Left lung (tissue), 10 donors: Measurements from ENCODE around the gene DOHH. TPM values are rescaled to one million over a fixed set of nuclear protein-coding genes. Genes with fewer than 3 reads are reported as not detected.
A peak's percentile ranks its signal among the peaks of the same experiment; 100 is the strongest.

Experiments
- ATAC-seq: fragments of 200-7000 bp; cut with Tn5 transposase; one replicate; pipeline ENCODE4 v1.9.1; 2020; ENCODE audit warnings: moderate library complexity
- DNase-seq, 4 donors: peaks; one replicate each; pipeline ENCODE4 v3.0.0-alpha.2; 2013 to 2020
- H3K27ac ChIP-seq, 2 donors: fragments of 200-600 bp; sonication (generic) in 1 of 2; one replicate each; pipeline versions ENCODE4 v1.5.0 to v1.8.0; 2020 to 2021
- H3K27me3 ChIP-seq, 2 donors: fragments of 200-600 bp; sonication (generic) in 1 of 2; one replicate each; pipeline versions ENCODE4 v1.5.0 to v1.8.0; 2020 to 2021
- H3K36me3 ChIP-seq, 2 donors: fragments of 200-600 bp; sonication (generic) in 1 of 2; one replicate each; pipeline versions ENCODE4 v1.5.0 to v1.8.0; 2020 to 2021
- H3K4me1 ChIP-seq, 2 donors: fragments of 200-600 bp; one replicate each; pipeline ENCODE4 v1.8.0; 2021
- H3K4me3 ChIP-seq, 2 donors: fragments of 200-600 bp; sonication (generic) in 1 of 2; one replicate each; pipeline versions ENCODE4 v1.5.0 to v1.8.0; 2020 to 2021; ENCODE audit warnings: mild to moderate bottlenecking in 1 of 2
- H3K9me3 ChIP-seq, 2 donors: fragments of 200-600 bp; sonication (generic) in 1 of 2; one replicate each; pipeline versions ENCODE4 v1.5.0 to v1.8.0; 2020 to 2021
- intact Hi-C, 2 donors: fragments of 100-400 bp; cut with DNase I; formaldehyde crosslinking; loops; one replicate each; pipeline versions ENCODE4 v1.11.2 to v1.14.2; 2022
- polyA plus RNA-seq, 6 donors: library from polyadenylated mRNA; unstranded; fragments of 120-200 nt; gene quantifications; one replicate each; pipeline ENCODE4 v1.2.1, GENCODE V29; 2013; ENCODE audit not compliant: insufficient read length in 6 of 6
- total RNA-seq, 2 donors: library from RNA; stranded (reverse); fragmentation: NEBNext Ultra II Directional; extraction: Animal tissue kit (Norgen Biotek cat#: 25700); gene quantifications; one replicate each; pipeline ENCODE4 v1.2.1, GENCODE V29; 2021
- TF ChIP-seq, protein P1 (sequence below), 2 donors: fragments of 200-600 bp; sonication (generic) in 1 of 2; IDR thresholded peaks; one replicate each; pipeline versions ENCODE4 v1.5.0 to v1.8.0; 2021; ENCODE audit warnings: antibody characterized with exemption in 2 of 2
- donor health status: DM: no; HTN: yes; CAD: no.
- donor health status: DM: no; HTN: no; CAD: no.

Gene DOHH
- total and polyA plus RNA-seq, 8 donors, result 5.8 to 14.1 (median 7.9) TPM

DNA sequence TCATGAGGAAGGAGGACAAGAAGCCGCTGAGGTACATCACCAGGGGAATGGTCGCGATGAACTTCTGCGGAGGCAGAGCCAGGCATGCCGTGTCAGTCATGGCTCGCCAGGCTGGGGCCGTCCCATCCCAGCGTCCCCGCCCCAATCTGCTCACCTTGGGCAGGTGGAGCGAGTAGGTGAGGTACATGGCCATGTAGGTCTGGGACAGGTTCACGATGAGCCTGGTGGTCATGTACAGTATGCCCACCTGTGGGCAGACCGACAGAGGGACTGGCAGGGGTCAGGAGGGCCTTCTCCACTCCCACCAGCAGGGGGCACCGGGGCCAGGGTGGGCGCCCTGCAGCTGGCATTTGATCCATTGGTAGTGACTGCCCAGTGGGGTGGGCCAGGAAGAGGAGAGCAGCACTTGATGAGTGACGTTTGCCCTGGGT is 46.8 kb upstream of the DOHH start:
- peaks cover 0 to 69% of the 10 kb centered on the region in 2 donors for H3K36me3 ChIP-seq
- H3K4me1 ChIP-seq, result peaks cover 0 to 24% of the 10 kb centered on the region in 2 donors
- intact Hi-C loops, result loop anchor here in 1 of 2 donors (10.0 kb wide), 1 partner anchor 67 kb away; no protein-coding TSS in a partner anchor
- no peak overlapping the region for H3K4me3 ChIP-seq
- no peak overlapping the region for H3K27ac ChIP-seq
- H3K27me3 ChIP-seq, result no peaks in the 10 kb centered on the region
- TF ChIP-seq, protein P1, sequence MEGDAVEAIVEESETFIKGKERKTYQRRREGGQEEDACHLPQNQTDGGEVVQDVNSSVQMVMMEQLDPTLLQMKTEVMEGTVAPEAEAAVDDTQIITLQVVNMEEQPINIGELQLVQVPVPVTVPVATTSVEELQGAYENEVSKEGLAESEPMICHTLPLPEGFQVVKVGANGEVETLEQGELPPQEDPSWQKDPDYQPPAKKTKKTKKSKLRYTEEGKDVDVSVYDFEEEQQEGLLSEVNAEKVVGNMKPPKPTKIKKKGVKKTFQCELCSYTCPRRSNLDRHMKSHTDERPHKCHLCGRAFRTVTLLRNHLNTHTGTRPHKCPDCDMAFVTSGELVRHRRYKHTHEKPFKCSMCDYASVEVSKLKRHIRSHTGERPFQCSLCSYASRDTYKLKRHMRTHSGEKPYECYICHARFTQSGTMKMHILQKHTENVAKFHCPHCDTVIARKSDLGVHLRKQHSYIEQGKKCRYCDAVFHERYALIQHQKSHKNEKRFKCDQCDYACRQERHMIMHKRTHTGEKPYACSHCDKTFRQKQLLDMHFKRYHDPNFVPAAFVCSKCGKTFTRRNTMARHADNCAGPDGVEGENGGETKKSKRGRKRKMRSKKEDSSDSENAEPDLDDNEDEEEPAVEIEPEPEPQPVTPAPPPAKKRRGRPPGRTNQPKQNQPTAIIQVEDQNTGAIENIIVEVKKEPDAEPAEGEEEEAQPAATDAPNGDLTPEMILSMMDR (IDR thresholded peaks at IDR 0.05), result peak in 1 of 2 donors; percentile 67
- ATAC-seq (no peak), DNase-seq (no peak)
- no peaks in the 10 kb centered on the region for H3K9me3 ChIP-seq

GRCh38 chr19:3546119-3546518 is 45.6 kb upstream of the DOHH start:
- DNase-seq, result no peak

DNA sequence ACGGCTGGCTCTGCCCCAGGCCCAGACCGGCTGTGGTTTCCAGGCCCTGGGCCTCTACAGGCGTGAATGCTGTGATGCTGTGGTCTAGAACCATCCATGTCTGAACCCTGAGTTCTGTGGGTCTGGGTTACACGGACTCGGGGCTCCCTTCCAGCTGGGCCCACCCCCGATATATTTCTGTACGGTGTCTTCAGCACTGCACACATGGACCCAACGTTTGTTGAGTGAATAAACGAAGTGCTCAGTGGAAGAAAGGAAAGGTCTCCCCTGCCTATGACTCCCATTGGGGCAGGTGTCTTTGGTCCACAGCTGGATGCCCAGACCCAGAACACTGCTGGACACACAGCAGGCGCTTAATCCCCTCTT is 45.2 kb upstream of the DOHH start:
- ATAC-seq, result no peak
- no peaks in the 10 kb centered on the region for H3K27me3 ChIP-seq
- no peak for DNase-seq
- peaks cover 0 to 67% of the 10 kb centered on the region in 2 donors for H3K36me3 ChIP-seq
- H3K4me3 ChIP-seq, result no peak overlapping the region
- H3K4me1 ChIP-seq, result peaks cover 0 to 22% of the 10 kb centered on the region in 2 donors
- H3K27ac ChIP-seq, result no peak overlapping the region
- TF ChIP-seq, protein P1 (IDR thresholded peaks at IDR 0.05), result no peak
- intact Hi-C loops, result loop anchor here in 1 of 2 donors (10.0 kb wide), 1 partner anchor 69 kb away; no protein-coding TSS in a partner anchor
- H3K9me3 ChIP-seq, result no peaks in the 10 kb centered on the region

More at GRCh38 chr19:3546119-3546518, 45.6 kb upstream of the DOHH start:
- intact Hi-C loops, result loop anchor here in 1 of 2 donors (10.0 kb wide), 1 partner anchor 69 kb away; no protein-coding TSS in a partner anchor
- H3K27ac ChIP-seq, result no peak overlapping the region
- H3K4me1 ChIP-seq, result peaks cover 0 to 22% of the 10 kb centered on the region in 2 donors
- H3K27me3 ChIP-seq, result no peaks in the 10 kb centered on the region
- TF ChIP-seq, protein P1 (IDR thresholded peaks at IDR 0.05), result no peak
- H3K9me3 ChIP-seq, result no peaks in the 10 kb centered on the region
- H3K36me3 ChIP-seq, result peaks cover 0 to 72% of the 10 kb centered on the region in 2 donors
- no peak for ATAC-seq
- no peak overlapping the region for H3K4me3 ChIP-seq

DNA sequence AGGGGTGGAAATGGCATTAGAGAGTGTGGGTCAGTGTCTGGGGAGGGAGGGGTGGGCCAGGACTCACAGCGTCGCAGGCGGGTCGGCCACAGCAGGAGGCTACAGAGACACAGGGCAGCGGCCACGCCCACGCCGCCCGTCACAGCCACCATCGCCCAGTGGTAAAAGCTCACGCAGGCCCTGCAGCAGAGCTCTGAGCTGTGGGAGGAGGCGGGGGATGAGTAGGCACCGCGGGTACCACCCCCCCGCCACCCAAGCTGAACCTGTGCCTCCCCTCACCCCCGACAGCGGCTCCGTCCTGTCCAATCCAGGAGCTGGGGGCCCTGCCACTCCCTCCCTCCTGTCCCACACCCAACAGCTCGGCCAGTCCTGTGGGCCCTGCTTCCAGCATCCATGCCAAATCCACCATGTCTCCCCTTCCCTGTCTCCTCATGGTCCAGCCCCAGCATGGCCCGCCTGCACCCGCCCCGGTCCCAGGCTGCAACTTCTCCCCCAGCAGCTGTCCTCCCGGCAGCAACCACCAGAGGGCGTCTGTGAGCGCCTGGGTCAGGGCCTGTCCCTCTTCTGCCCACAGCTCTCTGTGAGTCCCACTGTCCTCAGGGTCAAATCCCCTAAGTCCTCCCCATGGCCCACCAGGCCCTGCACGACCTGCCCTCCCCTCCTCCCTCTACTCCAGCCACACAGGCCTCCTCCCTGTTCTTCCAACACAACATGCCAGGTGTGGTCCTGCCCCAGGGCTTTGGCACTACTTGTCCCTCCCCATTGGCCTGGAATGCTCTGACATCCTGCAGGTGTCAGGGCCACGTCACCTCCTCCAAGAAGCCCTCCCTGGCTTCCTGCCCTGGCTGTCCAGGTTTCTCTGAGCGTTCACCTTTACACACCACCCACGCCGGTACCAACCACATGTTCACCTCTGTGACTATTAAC is 44.5 kb upstream of the DOHH start:
- Histone ChIP-seq H3K36me3 (peaks cover 0 to 61% of the 10 kb centered on the region in 2 donors), H3K27me3 (no peaks in the 10 kb centered on the region), H3K4me3 (no peak overlapping the region), H3K27ac (no peak overlapping the region), H3K9me3 (no peaks in the 10 kb centered on the region), H3K4me1 (peaks cover 0 to 22% of the 10 kb centered on the region in 2 donors)
- DNase-seq (peak in 3 of 4 donors; percentile 44 to 97 (median 72)), ATAC-seq (peak; percentile 82)
- intact Hi-C loops, result loop anchor here in 1 of 2 donors (10.0 kb wide), 1 partner anchor 70 kb away; no protein-coding TSS in a partner anchor
- TF ChIP-seq, protein P1 (IDR thresholded peaks at IDR 0.05), result peak; percentile 84 to 96

DNA sequence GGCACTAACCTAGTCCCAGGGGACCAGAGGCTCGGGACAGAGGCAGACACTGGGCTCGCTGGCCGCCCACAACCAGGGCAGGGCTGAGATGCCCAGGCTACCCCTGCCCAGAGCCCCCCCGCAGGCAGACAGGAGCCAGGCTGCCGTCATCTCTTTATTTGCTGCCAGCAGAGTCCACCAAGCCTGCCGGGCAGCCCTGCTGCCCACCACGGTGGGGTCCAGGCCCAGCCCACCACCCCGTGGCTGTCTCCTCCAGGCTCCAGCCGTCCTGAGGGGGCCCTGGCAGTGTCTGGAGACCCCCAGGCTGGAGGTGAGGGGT is 43.5 kb upstream of the DOHH start:
- no peaks in the 10 kb centered on the region for H3K27me3 ChIP-seq
- H3K36me3 ChIP-seq, result peaks cover 0 to 67% of the 10 kb centered on the region in 2 donors
- no peak for DNase-seq
- no peak for ATAC-seq
- no peaks in the 10 kb centered on the region for H3K9me3 ChIP-seq
- H3K4me1 ChIP-seq, result peaks cover 0 to 17% of the 10 kb centered on the region in 2 donors
- H3K27ac ChIP-seq, result no peak overlapping the region
- TF ChIP-seq, protein P1 (IDR thresholded peaks at IDR 0.05), result no peak
- intact Hi-C loops, result loop anchor here in 1 of 2 donors (10.0 kb wide), 1 partner anchor 71 kb away; no protein-coding TSS in a partner anchor
- no peak overlapping the region for H3K4me3 ChIP-seq
